Adrenal gland (tissue), 12 donors: ENCODE results near the gene DNAAF1. TPM values are rescaled to one million over a fixed set of nuclear protein-coding genes. Genes with fewer than 3 reads are reported as not detected.
"Not testable (repeated sequence)": the region's sequence is repeated elsewhere in the genome, so short reads cannot be mapped to it uniquely, and the experiment has no call there.

Source experiments
- DNase-seq, 7 donors: peaks; one replicate each; pipeline ENCODE4 v3.0.0-alpha.2; 2019 to 2020
- H3K27ac ChIP-seq, 5 donors: fragments of 200-600 bp; sonication (generic) in 4 of 5; 1 replicate in 3 of 5; 2 replicates in 2 of 5; pipeline versions ENCODE4 v1.5.1 to v1.8.0; 2016 to 2020; ENCODE audit warnings: mild to moderate bottlenecking in 1 of 5
- H3K27me3 ChIP-seq: fragments of 200-600 bp; 2 replicates; pipeline ENCODE4 v1.8.0; 2021
- H3K36me3 ChIP-seq, 2 donors: fragments of 200-600 bp; replicated peaks in 1 of 2; 1 replicate in 1 of 2; 2 replicates in 1 of 2; pipeline versions ENCODE4 v1.5.1 to v1.8.0; 2018 to 2022
- H3K4me1 ChIP-seq, 2 donors: fragments of 200-600 bp; replicated peaks in 1 of 2; 1 replicate in 1 of 2; 2 replicates in 1 of 2; pipeline versions ENCODE4 v1.5.1 to v1.8.0; 2018 to 2021
- H3K4me3 ChIP-seq, 4 donors: fragments of 200-600 bp; sonication (generic) in 3 of 4; one replicate each; pipeline ENCODE4 v1.5.1; 2016 to 2018
- H3K9me3 ChIP-seq, 3 donors: fragments of 200-600 bp; sonication (generic) in 1 of 3; replicated peaks in 1 of 3; 1 replicate in 2 of 3; 2 replicates in 1 of 3; pipeline versions ENCODE4 v1.5.1 to v1.8.0; 2016 to 2021
- POLR2A ChIP-seq, 2 donors: fragments of 450-650 bp; IDR thresholded peaks; one replicate each; pipeline ENCODE4 v1.6.1; 2017; ENCODE audit warnings: antibody characterized with exemption in 2 of 2, mild to moderate bottlenecking in 2 of 2, moderate library complexity in 1 of 2
- WGBS, 4 donors: extraction: QIAGEN DNeasy Blood & Tissue Kit in 2 of 4; methylation state at CpG; one replicate each; pipeline versions ENCODE4 v1.1.5 to v1.1.7; 2013 to 2017; 5-methylcytosine and 5-hydroxymethylcytosine counted together
- intact Hi-C, 2 donors: fragments of 100-400 bp; cut with DNase I; formaldehyde crosslinking; loops; one replicate each; pipeline versions ENCODE4 v1.14.1 to v1.15.0; 2022 to 2023
- polyA plus RNA-seq, 3 donors: library from polyadenylated mRNA; stranded (reverse); fragments of 200-250 nt in 2 of 3; fragments of 350-450 nt in 1 of 3; fragmentation: Illumina TruSeq in 1 of 3; extraction: RNeasy Lipid Tissue Mini Kit (QIAGEN cat#74804) in 1 of 3; gene quantifications; one replicate each; pipeline ENCODE4 v1.2.3, GENCODE V29; 2013 to 2014
- total RNA-seq, 9 donors: library from RNA; depleted of rRNA in 4 of 9; stranded (reverse); fragments of >200 nt in 4 of 9; fragments of 120-200 nt in 1 of 9; fragmentation: NEBNext Ultra II Directional in 1 of 9; extraction: Animal tissue kit (Norgen Biotek cat#: 25700) in 1 of 9; gene quantifications; one replicate each; pipeline versions ENCODE4 v1.1.0 to v1.2.4, GENCODE V29; 2013 to 2023
- TF ChIP-seq, protein P1 (sequence below), 6 experiments: fragments of 450-650 bp in 4 of 6; fragments of 200-600 bp in 2 of 6; sonication (generic) in 1 of 6; IDR thresholded peaks; 1 replicate in 5 of 6; 2 replicates in 1 of 6; pipeline versions ENCODE4 v1.5.1 to v1.8.0; 2016 to 2021; ENCODE audit warnings: antibody characterized with exemption in 6 of 6, mild to moderate bottlenecking in 2 of 6, moderate library complexity in 1 of 6
- donor health status: healthy with polysubstance abuse.
- donor health status: Bipolar disorder and iron deficiency.
- donor health status: DM: yes; HTN: yes; CAD: no.
- donor health status: DM: no; HTN: no; CAD: no.
- donor health status: DM: no; HTN: no; CAD: no.
- donor health status: DM: yes; HTN: yes; CAD: no.

The DNAAF1 gene
- total and polyA plus RNA-seq, 12 donors = 0.67 to 17.9 (median 2.4) TPM

DNA sequence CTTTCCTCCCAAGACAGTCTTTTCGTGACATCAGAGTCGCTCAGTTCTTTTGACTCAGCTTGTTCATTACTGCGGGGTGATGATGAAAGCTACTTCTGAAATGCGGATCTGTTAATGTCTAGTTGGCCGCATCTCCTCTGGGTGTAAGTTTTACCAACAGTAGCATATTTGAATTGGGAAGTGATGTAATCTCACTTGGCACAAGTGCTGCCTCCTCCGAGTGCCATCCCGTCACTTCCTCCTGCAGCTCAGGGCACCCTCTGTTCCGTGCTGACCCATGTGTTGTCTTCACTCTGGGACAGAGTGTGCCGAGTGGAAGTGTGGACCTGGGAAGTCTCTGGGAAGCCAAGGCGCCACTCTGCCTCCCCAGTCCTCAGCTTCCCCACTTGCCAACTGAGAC is 54.8 kb downstream of the DNAAF1 start:
- TF ChIP-seq POLR2A (IDR thresholded peaks at IDR 0.05) = no peak
- TF ChIP-seq, protein P1, sequence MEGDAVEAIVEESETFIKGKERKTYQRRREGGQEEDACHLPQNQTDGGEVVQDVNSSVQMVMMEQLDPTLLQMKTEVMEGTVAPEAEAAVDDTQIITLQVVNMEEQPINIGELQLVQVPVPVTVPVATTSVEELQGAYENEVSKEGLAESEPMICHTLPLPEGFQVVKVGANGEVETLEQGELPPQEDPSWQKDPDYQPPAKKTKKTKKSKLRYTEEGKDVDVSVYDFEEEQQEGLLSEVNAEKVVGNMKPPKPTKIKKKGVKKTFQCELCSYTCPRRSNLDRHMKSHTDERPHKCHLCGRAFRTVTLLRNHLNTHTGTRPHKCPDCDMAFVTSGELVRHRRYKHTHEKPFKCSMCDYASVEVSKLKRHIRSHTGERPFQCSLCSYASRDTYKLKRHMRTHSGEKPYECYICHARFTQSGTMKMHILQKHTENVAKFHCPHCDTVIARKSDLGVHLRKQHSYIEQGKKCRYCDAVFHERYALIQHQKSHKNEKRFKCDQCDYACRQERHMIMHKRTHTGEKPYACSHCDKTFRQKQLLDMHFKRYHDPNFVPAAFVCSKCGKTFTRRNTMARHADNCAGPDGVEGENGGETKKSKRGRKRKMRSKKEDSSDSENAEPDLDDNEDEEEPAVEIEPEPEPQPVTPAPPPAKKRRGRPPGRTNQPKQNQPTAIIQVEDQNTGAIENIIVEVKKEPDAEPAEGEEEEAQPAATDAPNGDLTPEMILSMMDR (IDR thresholded peaks at IDR 0.05) = no peak
- Histone ChIP-seq H3K27me3 (no peaks in the 10 kb centered on the region), H3K9me3 (no peaks in the 10 kb centered on the region), H3K4me3 (no peak overlapping the region), H3K27ac (peak overlapping the region in 1 of 5 donors; percentile 73), H3K36me3 (no peaks in the 10 kb centered on the region), H3K4me1 (no peaks in the 10 kb centered on the region)
- DNase-seq = peak in 5 of 7 donors; percentile 42 to 68 (median 55)
- intact Hi-C loops = no loop called here
- WGBS, 4 donors = 64 to 85% (median 72%) methylated on average over 10 of the region's 10 CpGs

DNA sequence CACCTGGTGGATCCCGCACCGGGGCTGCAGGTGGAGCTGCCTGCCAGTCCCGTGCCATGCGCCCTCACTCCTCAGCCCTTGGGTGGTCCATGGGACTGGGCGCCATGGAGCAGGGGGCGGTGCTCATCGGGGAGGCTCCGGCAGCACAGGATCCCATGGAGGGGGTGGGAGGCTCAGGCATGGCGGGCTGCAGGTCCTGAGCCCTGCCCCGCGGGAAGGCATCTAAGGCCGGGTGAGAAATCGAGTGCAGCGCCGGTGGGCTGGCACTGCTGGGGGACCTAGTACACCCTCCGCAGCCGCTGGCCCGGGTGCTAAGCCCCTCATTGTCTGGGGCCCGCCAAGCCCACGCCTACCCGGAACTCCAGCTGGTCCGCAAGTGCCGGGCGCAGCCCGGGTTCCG is 59.4 kb downstream of the DNAAF1 start:
- H3K4me1 ChIP-seq, H3K36me3 ChIP-seq, H3K27me3 ChIP-seq, intact Hi-C loops, H3K4me3 ChIP-seq, DNase-seq, H3K9me3 ChIP-seq, H3K27ac ChIP-seq: not testable (repeated sequence)
- 94 to 100% (median 97%) methylated on average over 1 to 26 of the region's 26 CpGs for WGBS, 4 donors

DNA sequence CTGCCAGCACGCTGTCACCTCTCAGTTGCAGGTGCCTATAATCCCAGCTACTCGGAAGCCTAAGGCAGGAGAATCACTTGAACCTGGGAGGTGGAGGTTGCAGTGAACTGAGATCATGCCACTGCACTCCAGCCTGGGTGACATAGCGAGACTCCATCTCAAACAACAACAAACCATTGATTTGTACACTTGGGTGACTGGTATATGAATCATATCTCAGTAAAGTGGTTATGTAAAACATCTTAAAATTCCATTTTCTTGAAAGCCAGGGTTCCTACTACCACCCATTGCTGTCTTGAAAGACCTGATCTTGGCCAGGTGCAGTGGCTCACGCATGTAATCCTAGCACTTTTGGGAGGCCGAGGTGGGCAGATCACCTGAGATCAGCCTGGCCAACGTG is 60.0 kb downstream of the DNAAF1 start:
- WGBS, 4 donors = 84 to 89% (median 88%) methylated on average over 5 to 6 of the region's 6 CpGs
- H3K36me3 ChIP-seq, H3K9me3 ChIP-seq, H3K4me1 ChIP-seq, H3K27me3 ChIP-seq, DNase-seq, intact Hi-C loops, H3K27ac ChIP-seq, H3K4me3 ChIP-seq: not testable (repeated sequence)

DNA sequence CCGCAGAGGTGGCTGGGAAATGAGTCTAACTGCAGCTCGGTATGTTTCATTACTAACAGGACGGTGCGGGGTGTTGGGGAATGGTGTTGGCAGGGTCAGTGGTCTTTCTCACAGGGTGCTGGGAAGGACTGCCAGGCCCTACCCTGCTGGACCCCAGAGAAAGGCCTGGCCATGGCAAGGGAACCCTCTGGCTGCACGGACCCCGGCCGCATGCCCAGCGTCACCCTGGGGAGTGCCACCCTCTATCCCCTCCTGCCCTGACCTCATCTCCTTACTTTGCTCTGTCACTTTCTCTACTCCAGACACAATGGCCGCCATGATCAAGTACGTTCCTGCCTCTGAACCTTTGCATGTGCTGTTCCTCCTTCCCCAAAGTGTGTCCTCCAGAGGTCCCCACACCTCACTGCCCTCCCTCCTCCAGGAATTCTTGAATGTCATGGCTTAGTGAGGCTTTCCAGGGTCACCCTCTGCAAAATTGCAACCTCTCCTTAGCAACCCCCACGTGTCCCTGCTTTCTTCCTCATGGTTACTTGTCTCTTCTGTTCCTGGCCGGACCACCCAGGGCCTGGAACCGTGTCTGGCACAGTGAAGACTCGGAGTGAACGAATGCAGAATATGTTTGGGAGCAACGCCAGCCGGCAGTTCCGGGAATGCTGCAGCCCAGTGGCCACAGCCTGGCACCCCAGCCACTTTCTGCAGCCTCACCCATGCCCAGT is 61.0 kb downstream of the DNAAF1 start:
- no peaks in the 10 kb centered on the region for H3K9me3 ChIP-seq
- TF ChIP-seq POLR2A (IDR thresholded peaks at IDR 0.05) = no peak
- 84 to 87% (median 85%) methylated on average over 18 of the region's 18 CpGs for WGBS, 4 donors
- no peak overlapping the region for H3K27ac ChIP-seq
- no peak for DNase-seq
- H3K4me3 ChIP-seq = no peak overlapping the region
- intact Hi-C loops = no loop called here
- H3K36me3 ChIP-seq = no peaks in the 10 kb centered on the region
- no peaks in the 10 kb centered on the region for H3K27me3 ChIP-seq
- no peaks in the 10 kb centered on the region for H3K4me1 ChIP-seq

DNA sequence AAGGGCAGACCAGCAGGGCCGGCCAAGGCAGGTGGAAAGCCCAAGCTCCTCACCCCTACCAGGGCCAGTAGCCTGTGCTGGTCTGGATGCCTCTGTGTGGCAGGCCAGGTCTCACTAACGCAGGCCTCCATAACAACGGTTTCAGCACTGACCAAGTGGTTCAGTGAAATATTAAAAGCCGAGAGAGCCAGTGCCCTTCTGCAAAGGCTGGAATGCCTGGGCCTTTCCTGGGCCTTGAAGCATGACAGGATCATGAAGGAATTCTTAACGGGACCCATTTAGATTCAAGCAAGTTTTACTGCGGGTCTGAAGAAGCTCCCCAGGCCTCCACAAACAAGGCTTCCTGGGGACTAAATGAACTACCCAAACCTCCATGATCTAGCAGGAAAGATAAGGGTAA is 62.1 kb downstream of the DNAAF1 start:
- no peaks in the 10 kb centered on the region for H3K9me3 ChIP-seq
- no peaks in the 10 kb centered on the region for H3K27me3 ChIP-seq
- H3K27ac ChIP-seq = no peak overlapping the region
- H3K4me3 ChIP-seq = no peak overlapping the region
- H3K36me3 ChIP-seq = no peaks in the 10 kb centered on the region
- TF ChIP-seq, protein P1 (IDR thresholded peaks at IDR 0.05) = no peak
- TF ChIP-seq POLR2A (IDR thresholded peaks at IDR 0.05) = no peak
- 66 to 81% (median 73%) methylated on average over 4 to 6 of the region's 6 CpGs for WGBS, 4 donors
- no peak for DNase-seq
- intact Hi-C loops = no loop called here
- no peaks in the 10 kb centered on the region for H3K4me1 ChIP-seq

DNA sequence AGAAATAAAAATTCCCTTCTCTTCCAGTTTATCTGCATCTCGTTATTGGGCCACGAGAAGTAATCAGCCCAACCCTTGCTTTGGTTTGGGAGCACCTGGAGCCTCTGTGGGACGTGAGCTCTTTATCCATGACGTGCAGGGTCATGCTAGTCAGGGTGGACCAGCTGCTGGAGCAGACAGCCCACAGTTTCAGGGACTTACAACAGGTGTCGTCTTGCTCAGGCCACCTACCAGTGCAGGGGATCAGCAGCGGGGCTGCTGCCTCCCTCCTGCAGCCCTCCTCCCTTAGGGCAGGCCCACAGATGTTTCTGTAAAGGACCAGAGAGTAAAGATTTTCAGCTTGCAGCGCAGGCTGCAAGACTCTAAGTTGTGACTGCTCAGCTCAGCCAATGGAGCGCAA is 62.8 kb downstream of the DNAAF1 start:
- Histone ChIP-seq H3K4me3 (no peak overlapping the region), H3K9me3 (no peaks in the 10 kb centered on the region), H3K27me3 (no peaks in the 10 kb centered on the region), H3K27ac (no peak overlapping the region), H3K36me3 (no peaks in the 10 kb centered on the region), H3K4me1 (no peaks in the 10 kb centered on the region)
- 86 to 91% (median 88%) methylated on average over 6 to 8 of the region's 8 CpGs for WGBS, 4 donors
- no peak for TF ChIP-seq POLR2A (IDR thresholded peaks at IDR 0.05)
- TF ChIP-seq, protein P1 (IDR thresholded peaks at IDR 0.05) = no peak
- intact Hi-C loops = no loop called here
- no peak for DNase-seq
